ENCODE data around the gene G6PC1.
"Not testable (repeated sequence)": the region's sequence is repeated elsewhere in the genome, so short reads cannot be mapped to it uniquely, and the experiment has no call there.

DNA sequence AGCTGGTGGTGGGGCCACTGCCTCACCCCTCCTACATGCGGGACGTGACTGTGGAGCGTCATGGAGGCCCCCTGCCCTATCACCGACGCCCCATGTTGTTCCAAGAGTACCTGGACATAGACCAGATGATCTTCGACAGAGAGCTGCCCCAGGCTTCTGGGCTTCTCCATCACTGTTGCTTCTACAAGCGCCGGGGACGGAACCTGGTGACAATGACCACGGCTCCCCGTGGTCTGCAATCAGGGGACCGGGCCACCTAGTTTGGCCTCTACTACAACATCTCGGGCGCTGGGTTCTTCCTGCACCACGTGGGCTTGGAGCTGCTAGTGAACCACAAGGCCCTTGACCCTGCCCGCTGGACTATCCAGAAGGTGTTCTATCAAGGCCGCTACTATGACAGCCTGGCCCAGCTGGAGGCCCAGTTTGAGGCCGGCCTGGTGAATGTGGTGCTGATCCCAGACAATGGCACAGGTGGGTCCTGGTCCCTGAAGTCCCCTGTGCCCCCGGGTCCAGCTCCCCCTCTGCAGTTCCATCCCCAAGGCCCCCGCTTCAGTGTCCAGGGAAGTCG, 32.8 kb upstream of the G6PC1 start:
- not testable (repeated sequence) for TF ChIP-seq CTCF, EP300, POLR2A (IDR thresholded peaks at IDR 0.05)

Data from tibial nerve (tissue), 4 donors.